Liver (tissue), 9 donors: ENCODE measurements around the gene MAPKAPK3. TPM values are rescaled to one million over a fixed set of nuclear protein-coding genes. Genes with fewer than 3 reads are reported as not detected.

Source experiments
- DNase-seq: peaks from one replicate; pipeline ENCODE4 v3.0.0-alpha.2; 2017; ENCODE audit warnings: low spot score
- H3K27ac ChIP-seq, 2 donors: one replicate each; pipeline ENCODE4 v1.7.0; 2013; ENCODE audit warnings: inconsistent platforms in 2 of 2, low read length in 2 of 2, control low read depth in 1 of 2, low read depth in 1 of 2, mild to moderate bottlenecking in 1 of 2
- H3K27me3 ChIP-seq, 4 donors: one replicate each; pipeline versions ENCODE4 v1.6.1 to v1.7.0; 2013; ENCODE audit warnings: low read length in 3 of 4, inconsistent platforms in 1 of 4, mild to moderate bottlenecking in 1 of 4, moderate library complexity in 1 of 4; ENCODE audit not compliant: control insufficient read depth in 4 of 4, insufficient read depth in 4 of 4
- H3K36me3 ChIP-seq, 4 donors: one replicate each; pipeline versions ENCODE4 v1.6.1 to v1.7.0; 2013; ENCODE audit warnings: low read length in 3 of 4, mild to moderate bottlenecking in 3 of 4, low read depth in 1 of 4, moderate library complexity in 1 of 4; ENCODE audit not compliant: control insufficient read depth in 4 of 4, insufficient read depth in 3 of 4
- H3K4me1 ChIP-seq, 4 donors: one replicate each; pipeline versions ENCODE4 v1.6.1 to v1.7.0; 2013; ENCODE audit warnings: low read length in 3 of 4, mild to moderate bottlenecking in 3 of 4, moderate library complexity in 1 of 4; ENCODE audit not compliant: control insufficient read depth in 4 of 4, insufficient read depth in 4 of 4
- H3K4me3 ChIP-seq, 3 donors: one replicate each; pipeline versions ENCODE4 v1.6.1 to v1.7.0; 2013; ENCODE audit warnings: low read length in 3 of 3, control low read depth in 1 of 3, low read depth in 1 of 3, mild to moderate bottlenecking in 1 of 3
- H3K9ac ChIP-seq, 2 donors: one replicate each; pipeline ENCODE4 v1.7.0; 2013; ENCODE audit warnings: low read length in 2 of 2, mild to moderate bottlenecking in 2 of 2, moderate library complexity in 2 of 2, control low read depth in 1 of 2, low read depth in 1 of 2
- H3K9me3 ChIP-seq, 4 donors: one replicate each; pipeline versions ENCODE4 v1.6.1 to v1.7.0; 2013; ENCODE audit warnings: low read length in 3 of 4; ENCODE audit not compliant: control insufficient read depth in 4 of 4
- EGR1 ChIP-seq, 2 donors: IDR thresholded peaks; 2 replicates each; pipeline ENCODE4 v1.6.1; 2016 to 2018; ENCODE audit warnings: antibody characterized with exemption in 2 of 2, low read depth in 2 of 2
- FOXA1 ChIP-seq: IDR thresholded peaks from 2 replicates; pipeline ENCODE4 v1.6.1; 2016; ENCODE audit warnings: antibody characterized with exemption
- FOXA2 ChIP-seq: IDR thresholded peaks from 2 replicates; pipeline ENCODE4 v1.6.1; 2016; ENCODE audit warnings: antibody characterized with exemption
- GABPA ChIP-seq, 2 donors: IDR thresholded peaks in 1 of 2; conservative IDR thresholded peaks in 1 of 2; 2 replicates each; pipeline ENCODE4 v1.6.1; 2016; ENCODE audit warnings: antibody characterized with exemption in 2 of 2, mild to moderate bottlenecking in 1 of 2, moderate library complexity in 1 of 2
- HNF4G ChIP-seq: IDR thresholded peaks from 2 replicates; pipeline ENCODE4 v1.6.1; 2016; ENCODE audit warnings: antibody characterized with exemption
- NR2F2 ChIP-seq: IDR thresholded peaks from 2 replicates; pipeline ENCODE4 v1.6.1; 2016; ENCODE audit warnings: antibody characterized with exemption
- RAD21 ChIP-seq, 2 donors: IDR thresholded peaks; 2 replicates each; pipeline ENCODE4 v1.6.1; 2016; ENCODE audit warnings: antibody characterized with exemption in 2 of 2, mild to moderate bottlenecking in 2 of 2
- REST ChIP-seq: IDR thresholded peaks from 2 replicates; pipeline ENCODE4 v1.6.1; 2016; ENCODE audit warnings: antibody characterized with exemption, mild to moderate bottlenecking
- RXRA ChIP-seq, 2 donors: IDR thresholded peaks; 2 replicates each; pipeline ENCODE4 v1.6.1; 2017 to 2018; ENCODE audit warnings: antibody characterized with exemption in 2 of 2, mild to moderate bottlenecking in 1 of 2
- SP1 ChIP-seq: IDR thresholded peaks from 2 replicates; pipeline ENCODE4 v1.6.1; 2018; ENCODE audit warnings: antibody characterized with exemption, mild to moderate bottlenecking
- TAF1 ChIP-seq: conservative IDR thresholded peaks from 2 replicates; pipeline ENCODE4 v1.6.1; 2016; ENCODE audit warnings: antibody characterized with exemption, mild to moderate bottlenecking
- YY1 ChIP-seq: IDR thresholded peaks from 2 replicates; pipeline ENCODE4 v1.6.1; 2016; ENCODE audit warnings: antibody characterized with exemption, mild to moderate bottlenecking
- WGBS: extraction: QIAGEN DNeasy Blood & Tissue Kit; methylation state at CpG from one replicate; pipeline ENCODE4 v1.1.7; 2013; 5-methylcytosine and 5-hydroxymethylcytosine counted together
- polyA plus RNA-seq, 2 donors: library from polyadenylated mRNA; stranded (reverse) in 1 of 2; unstranded in 1 of 2; fragments of 200-250 nt in 1 of 2; fragments of >200 nt in 1 of 2; fragmentation: Nextera tagmentation in 1 of 2; extraction: Ambion mirVana in 1 of 2; gene quantifications; one replicate each; pipeline versions ENCODE4 v1.2.1 to v1.2.3, GENCODE V29; 2013 to 2015
- total RNA-seq, 2 donors: library from RNA; depleted of rRNA; stranded (reverse); fragments of >200 nt; gene quantifications; one replicate each; pipeline ENCODE4 v1.2.3, GENCODE V29; 2014
- TF ChIP-seq, protein P1 (sequence below): IDR thresholded peaks from 2 replicates; pipeline ENCODE4 v1.6.1; 2016; ENCODE audit warnings: antibody characterized with exemption
- TF ChIP-seq, protein P2 (sequence below): IDR thresholded peaks from 2 replicates; pipeline ENCODE4 v1.6.1; 2016; ENCODE audit warnings: antibody characterized with exemption
- donor health status: healthy.
- donor health status: healthy.
- donor health status: healthy.
- donor health status: healthy.
- donor health status: healthy.

Gene MAPKAPK3
- total and polyA plus RNA-seq, 4 donors = 13.9 to 32.9 (median 19.0) TPM

- DNase-seq = no peak
- H3K27ac ChIP-seq = peak overlapping the region; percentile 37 to 48
- no peaks in the 10 kb centered on the region for H3K9me3 ChIP-seq
- TF ChIP-seq YY1 (peak; percentile 27), GABPA (IDR thresholded peaks at IDR 0.05 in 1 of 2, conservative IDR thresholded peaks at IDR 0.05 in 1 of 2) (no peak), EGR1 (IDR thresholded peaks at IDR 0.05; ENCODE audit: low read depth in 2 of 2) (no peak), TAF1 (no peak), NR2F2 (no peak)
- no peaks in the 10 kb centered on the region for H3K27me3 ChIP-seq
- no peak overlapping the region for H3K9ac ChIP-seq
- peaks cover 3 to 40% (median 24%) of the 10 kb centered on the region in 4 donors for H3K4me1 ChIP-seq
- H3K4me3 ChIP-seq = no peak overlapping the region
- peaks cover 0 to 2% (median under 1%) of the 10 kb centered on the region in 4 donors for H3K36me3 ChIP-seq
- 76% methylated on average over 1 of the region's 1 CpG for WGBS
Measured at GRCh38 chr3:50620420-50620819, 3.5 kb downstream of the MAPKAPK3 start.

GRCh38 chr3:50620820-50621219 lies 3.9 kb downstream of the MAPKAPK3 start:
- Histone ChIP-seq H3K27ac (peak overlapping the region; percentile 18 to 48), H3K9ac (no peak overlapping the region), H3K4me3 (no peak overlapping the region), H3K27me3 (no peaks in the 10 kb centered on the region), H3K9me3 (no peaks in the 10 kb centered on the region), H3K36me3 (peaks cover 0 to 2% (median under 1%) of the 10 kb centered on the region in 4 donors), H3K4me1 (peaks cover 3 to 36% (median 22%) of the 10 kb centered on the region in 4 donors)
- TF ChIP-seq EGR1 (IDR thresholded peaks at IDR 0.05; ENCODE audit: low read depth in 2 of 2) = no peak
- no peak for DNase-seq
- 64% methylated on average over 4 of the region's 4 CpGs for WGBS

DNA sequence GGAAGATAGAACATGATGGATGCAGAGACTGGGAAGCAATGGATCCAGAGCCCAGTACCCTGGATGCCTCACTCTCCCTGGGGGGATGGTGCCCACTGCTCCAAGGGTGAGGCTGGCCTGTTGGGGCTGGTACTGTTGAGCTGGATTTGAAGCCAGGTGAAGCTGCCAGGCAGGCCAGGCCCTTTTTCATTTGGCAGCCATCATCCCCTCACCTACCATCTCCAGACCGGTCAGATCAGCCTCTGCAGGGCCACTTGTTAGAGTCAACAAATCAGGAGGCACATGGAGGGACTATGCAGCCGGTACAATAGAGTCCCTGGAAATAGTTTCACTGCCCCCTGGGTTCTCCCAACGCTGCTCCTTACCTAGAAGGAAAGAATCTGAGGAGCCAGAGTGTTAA lies 5.9 kb downstream of the MAPKAPK3 start:
- TF ChIP-seq, protein P1, sequence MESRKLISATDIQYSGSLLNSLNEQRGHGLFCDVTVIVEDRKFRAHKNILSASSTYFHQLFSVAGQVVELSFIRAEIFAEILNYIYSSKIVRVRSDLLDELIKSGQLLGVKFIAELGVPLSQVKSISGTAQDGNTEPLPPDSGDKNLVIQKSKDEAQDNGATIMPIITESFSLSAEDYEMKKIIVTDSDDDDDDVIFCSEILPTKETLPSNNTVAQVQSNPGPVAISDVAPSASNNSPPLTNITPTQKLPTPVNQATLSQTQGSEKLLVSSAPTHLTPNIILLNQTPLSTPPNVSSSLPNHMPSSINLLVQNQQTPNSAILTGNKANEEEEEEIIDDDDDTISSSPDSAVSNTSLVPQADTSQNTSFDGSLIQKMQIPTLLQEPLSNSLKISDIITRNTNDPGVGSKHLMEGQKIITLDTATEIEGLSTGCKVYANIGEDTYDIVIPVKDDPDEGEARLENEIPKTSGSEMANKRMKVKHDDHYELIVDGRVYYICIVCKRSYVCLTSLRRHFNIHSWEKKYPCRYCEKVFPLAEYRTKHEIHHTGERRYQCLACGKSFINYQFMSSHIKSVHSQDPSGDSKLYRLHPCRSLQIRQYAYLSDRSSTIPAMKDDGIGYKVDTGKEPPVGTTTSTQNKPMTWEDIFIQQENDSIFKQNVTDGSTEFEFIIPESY = no peak
- TF ChIP-seq HNF4G (no peak), EGR1 (IDR thresholded peaks at IDR 0.05; ENCODE audit: low read depth in 2 of 2) (no peak), FOXA2 (no peak), RXRA (IDR thresholded peaks at IDR 0.05) (no peak), NR2F2 (no peak), YY1 (no peak), TAF1 (no peak)
- TF ChIP-seq, protein P2, sequence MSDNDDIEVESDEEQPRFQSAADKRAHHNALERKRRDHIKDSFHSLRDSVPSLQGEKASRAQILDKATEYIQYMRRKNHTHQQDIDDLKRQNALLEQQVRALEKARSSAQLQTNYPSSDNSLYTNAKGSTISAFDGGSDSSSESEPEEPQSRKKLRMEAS = no peak
- WGBS = 93% methylated on average over 3 of the region's 3 CpGs
- Histone ChIP-seq H3K4me1 (peaks cover 0 to 21% (median 9%) of the 10 kb centered on the region in 4 donors), H3K4me3 (no peak overlapping the region), H3K27ac (no peak overlapping the region), H3K9ac (no peak overlapping the region), H3K9me3 (no peaks in the 10 kb centered on the region), H3K27me3 (no peaks in the 10 kb centered on the region), H3K36me3 (peaks cover 0 to 3% (median 2%) of the 10 kb centered on the region in 4 donors)
- DNase-seq = no peak

GRCh38 chr3:50623840-50624474 lies 7.0 kb downstream of the MAPKAPK3 start:
- H3K36me3 ChIP-seq = peaks cover 0 to 3% (median 2%) of the 10 kb centered on the region in 4 donors
- TF ChIP-seq, protein P1 = no peak
- no peak for TF ChIP-seq GABPA (IDR thresholded peaks at IDR 0.05 in 1 of 2, conservative IDR thresholded peaks at IDR 0.05 in 1 of 2)
- TF ChIP-seq TAF1 = no peak
- no peak for TF ChIP-seq RAD21 (IDR thresholded peaks at IDR 0.05)
- TF ChIP-seq REST = no peak
- TF ChIP-seq NR2F2 = no peak
- TF ChIP-seq FOXA1 = no peak
- TF ChIP-seq SP1 = no peak

More at GRCh38 chr3:50623840-50624474, 7.0 kb downstream of the MAPKAPK3 start:
- H3K4me1 ChIP-seq = peaks cover 0 to 17% (median 6%) of the 10 kb centered on the region in 4 donors
- no peaks in the 10 kb centered on the region for H3K27me3 ChIP-seq
- DNase-seq = no peak
- H3K9ac ChIP-seq = no peak overlapping the region
- no peaks in the 10 kb centered on the region for H3K9me3 ChIP-seq
- H3K27ac ChIP-seq = no peak overlapping the region
- H3K4me3 ChIP-seq = no peak overlapping the region
- WGBS = 66% methylated on average over 6 of the region's 6 CpGs
